H1 (cell line): Measurements from ENCODE around the gene SETX. TPM values are rescaled to one million over a fixed set of nuclear protein-coding genes. Genes with fewer than 3 reads are reported as not detected.

Source experiments
- BRCA1 ChIP-seq: IDR thresholded peaks from 2 replicates; pipeline ENCODE4 v1.6.1; 2012; ENCODE audit warnings: low read depth, low read length, improper control_type of control experiment
- CBX5 ChIP-seq: fragments of 300-800, 300-1000 bp; sonication (generic); IDR thresholded peaks from 2 replicates; pipeline ENCODE4 v1.7.1; 2016; ENCODE audit warnings: antibody characterized with exemption, low read length, low read depth
- CBX8 ChIP-seq: fragments of 300-800, 300-1000 bp; sonication (generic); IDR thresholded peaks from 2 replicates; pipeline ENCODE4 v1.7.1; 2016; ENCODE audit warnings: low read depth, low read length, borderline replicate concordance
- CHD2 ChIP-seq: IDR thresholded peaks from 2 replicates; pipeline ENCODE4 v1.6.1; 2012; ENCODE audit warnings: low read length, improper control_type of control experiment
- CREB1 ChIP-seq: IDR thresholded peaks from 2 replicates; pipeline ENCODE4 v1.6.1; 2012; ENCODE audit warnings: inconsistent platforms
- EZH2 ChIP-seq: fragments of 200-600 bp; sonication (generic); IDR thresholded peaks from 2 replicates; pipeline ENCODE4 v1.7.1; 2012; ENCODE audit warnings: low read depth, mild to moderate bottlenecking, moderate library complexity, low read length, inconsistent platforms; ENCODE audit not compliant: severe bottlenecking
- HDAC2 ChIP-seq, 2 experiments: fragments of 300-600 bp in 1 of 2; sonication (generic) in 1 of 2; IDR thresholded peaks; 2 replicates each; pipeline ENCODE4 v1.6.1; 2011 to 2012; ENCODE audit warnings: low read depth in 2 of 2, low read length in 2 of 2, mild to moderate bottlenecking in 2 of 2, moderate library complexity in 2 of 2, borderline replicate concordance in 1 of 2, inconsistent platforms in 1 of 2
- JUN ChIP-seq: IDR thresholded peaks from 2 replicates; pipeline ENCODE4 v1.6.1; 2011; ENCODE audit warnings: low read depth, mild to moderate bottlenecking, improper control_type of control experiment, low read length
- POLR2AphosphoS5 ChIP-seq: IDR thresholded peaks from 2 replicates; pipeline ENCODE4 v1.6.1; 2011; ENCODE audit warnings: low read depth, low read length
- RAD21 ChIP-seq, 2 experiments: IDR thresholded peaks in 1 of 2; conservative IDR thresholded peaks in 1 of 2; 2 replicates each; pipeline ENCODE4 v1.6.1; 2011; ENCODE audit warnings: low read depth in 2 of 2, low read length in 2 of 2, improper control_type of control experiment in 1 of 2, inconsistent platforms in 1 of 2, mild to moderate bottlenecking in 1 of 2, moderate library complexity in 1 of 2
- RNF2 ChIP-seq: fragments of 200-900, 300-1000 bp; sonication (generic); IDR thresholded peaks from 2 replicates; pipeline ENCODE4 v1.7.1; 2016; ENCODE audit warnings: borderline replicate concordance, low read depth, mild to moderate bottlenecking, antibody characterized with exemption, low read length; ENCODE audit not compliant: poor library complexity, severe bottlenecking; ENCODE audit errors: missing control alignments
- SIN3A ChIP-seq, 2 experiments: IDR thresholded peaks in 1 of 2; conservative IDR thresholded peaks in 1 of 2; 2 replicates each; pipeline ENCODE4 v1.6.1; 2011 to 2012; ENCODE audit warnings: low read length in 2 of 2, improper control_type of control experiment in 1 of 2, low read depth in 1 of 2, mild to moderate bottlenecking in 1 of 2
- SIX5 ChIP-seq: IDR thresholded peaks from 2 replicates; pipeline ENCODE4 v1.6.1; 2011; ENCODE audit warnings: mild to moderate bottlenecking, low read depth, low read length
- SP2 ChIP-seq: IDR thresholded peaks from 2 replicates; pipeline ENCODE4 v1.6.1; 2012; ENCODE audit warnings: mild to moderate bottlenecking, low read length, inconsistent platforms
- TAF1 ChIP-seq: IDR thresholded peaks from 2 replicates; pipeline ENCODE4 v1.6.1; 2011; ENCODE audit warnings: mild to moderate bottlenecking, low read depth, low read length
- polyA plus RNA-seq, 7 experiments: library from polyadenylated mRNA; depleted of rRNA in 3 of 7; stranded (reverse) in 5 of 7; unstranded in 2 of 7; fragments of >200 nt in 5 of 7; fragments of 200-250 nt in 2 of 7; gene quantifications; 1 replicate in 5 of 7; 2 replicates in 1 of 7; 4 replicates in 1 of 7; pipeline versions ENCODE4 v1.2.1 to v1.2.3, GENCODE V29; 2011 to 2013; ENCODE audit warnings: missing spikeins in 2 of 7, mixed read lengths in 2 of 7
- total RNA-seq: library from RNA; stranded (reverse); fragmentation: NEBNext Ultra II Directional; extraction: Animal tissue kit (Norgen Biotek cat#: 25700); gene quantifications from 2 replicates; pipeline ENCODE4 v1.2.1, GENCODE V29; 2021
- TF ChIP-seq, protein P1 (sequence below): IDR thresholded peaks from 2 replicates; pipeline ENCODE4 v1.6.1; 2012; ENCODE audit warnings: low read length, inconsistent platforms
- TF ChIP-seq, protein P2 (sequence below): IDR thresholded peaks from 2 replicates; pipeline ENCODE4 v1.6.1; 2012; ENCODE audit warnings: inconsistent platforms
- TF ChIP-seq, protein P3 (sequence below): IDR thresholded peaks from 2 replicates; pipeline ENCODE4 v1.6.1; 2011; ENCODE audit warnings: low read depth, mild to moderate bottlenecking, low read length; ENCODE audit not compliant: insufficient read depth
- TF ChIP-seq, protein P4 (sequence below): IDR thresholded peaks from 2 replicates; pipeline ENCODE4 v1.6.1; 2011; ENCODE audit warnings: low read length, improper control_type of control experiment

The SETX gene
- total and polyA plus RNA-seq, 2 of the 8 experiments (the other 6 are each of a cell fraction or from before 2014, with no cell fraction given): 15.1 to 37.9 TPM

DNA sequence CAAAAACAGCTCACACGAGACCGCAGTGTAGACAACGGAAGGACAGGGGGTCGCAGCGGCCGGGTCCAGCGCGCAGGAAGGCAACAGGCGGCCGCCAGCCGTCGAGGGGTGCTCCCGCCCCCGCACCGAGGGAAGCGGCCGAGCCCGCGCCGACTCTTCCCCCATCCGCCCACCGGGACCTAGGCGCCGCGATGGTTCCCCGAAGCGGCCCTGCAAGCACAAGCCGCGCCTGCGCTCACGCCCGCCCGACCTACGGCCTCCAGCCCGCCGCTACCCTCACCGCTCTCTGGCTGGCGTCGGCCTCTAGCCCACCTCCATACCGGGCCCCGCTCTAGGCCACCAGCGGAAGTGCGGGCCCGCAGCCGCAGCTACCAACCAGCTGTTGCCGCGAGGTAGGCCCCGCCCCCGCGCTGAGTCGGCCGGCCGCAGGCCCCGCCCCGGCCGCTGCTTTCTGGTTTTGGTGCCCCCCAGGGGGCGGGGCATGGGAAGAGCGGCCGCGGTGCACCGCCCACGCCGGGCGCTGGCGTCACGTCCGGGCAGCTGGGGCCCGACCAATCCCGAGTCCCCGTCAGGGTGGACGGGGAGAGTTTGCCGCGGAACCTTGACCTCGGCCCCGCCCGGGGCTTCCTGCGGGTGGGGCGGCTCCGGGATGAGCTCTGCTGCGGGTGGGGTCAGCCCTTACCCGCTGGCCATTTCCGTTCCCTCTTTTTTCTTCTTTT lies at the start of gene SETX (continued):
- TF ChIP-seq, protein P1, sequence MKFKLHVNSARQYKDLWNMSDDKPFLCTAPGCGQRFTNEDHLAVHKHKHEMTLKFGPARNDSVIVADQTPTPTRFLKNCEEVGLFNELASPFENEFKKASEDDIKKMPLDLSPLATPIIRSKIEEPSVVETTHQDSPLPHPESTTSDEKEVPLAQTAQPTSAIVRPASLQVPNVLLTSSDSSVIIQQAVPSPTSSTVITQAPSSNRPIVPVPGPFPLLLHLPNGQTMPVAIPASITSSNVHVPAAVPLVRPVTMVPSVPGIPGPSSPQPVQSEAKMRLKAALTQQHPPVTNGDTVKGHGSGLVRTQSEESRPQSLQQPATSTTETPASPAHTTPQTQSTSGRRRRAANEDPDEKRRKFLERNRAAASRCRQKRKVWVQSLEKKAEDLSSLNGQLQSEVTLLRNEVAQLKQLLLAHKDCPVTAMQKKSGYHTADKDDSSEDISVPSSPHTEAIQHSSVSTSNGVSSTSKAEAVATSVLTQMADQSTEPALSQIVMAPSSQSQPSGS: no peak
- TF ChIP-seq, protein P2, sequence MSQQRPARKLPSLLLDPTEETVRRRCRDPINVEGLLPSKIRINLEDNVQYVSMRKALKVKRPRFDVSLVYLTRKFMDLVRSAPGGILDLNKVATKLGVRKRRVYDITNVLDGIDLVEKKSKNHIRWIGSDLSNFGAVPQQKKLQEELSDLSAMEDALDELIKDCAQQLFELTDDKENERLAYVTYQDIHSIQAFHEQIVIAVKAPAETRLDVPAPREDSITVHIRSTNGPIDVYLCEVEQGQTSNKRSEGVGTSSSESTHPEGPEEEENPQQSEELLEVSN: peak; percentile 22
- TF ChIP-seq RAD21 (IDR thresholded peaks at IDR 0.05 in 1 of 2, conservative IDR thresholded peaks at IDR 0.05 in 1 of 2; ENCODE audit: low read depth in 2 of 2, low read length in 2 of 2): no peak
- no peak for TF ChIP-seq BRCA1
- TF ChIP-seq HDAC2 (IDR thresholded peaks at IDR 0.05; ENCODE audit: borderline replicate concordance in 1 of 2, low read depth in 2 of 2, low read length in 2 of 2): no peak
- no peak for TF ChIP-seq EZH2
- peak; percentile 93 for TF ChIP-seq TAF1
- no peak for TF ChIP-seq CBX8
- peak; percentile 83 for TF ChIP-seq CREB1
- TF ChIP-seq CBX5: no peak
- TF ChIP-seq SIN3A (conservative IDR thresholded peaks at IDR 0.05 in 1 of 2, IDR thresholded peaks at IDR 0.05 in 1 of 2; ENCODE audit: low read depth in 1 of 2, low read length in 2 of 2): peak in 1 of 2 experiments; percentile 72; a peak in 2 of 4 replicates
- no peak for TF ChIP-seq CHD2
- TF ChIP-seq SIX5: no peak
- TF ChIP-seq POLR2AphosphoS5: peak; percentile 86
- TF ChIP-seq RNF2: no peak
- TF ChIP-seq, protein P3, sequence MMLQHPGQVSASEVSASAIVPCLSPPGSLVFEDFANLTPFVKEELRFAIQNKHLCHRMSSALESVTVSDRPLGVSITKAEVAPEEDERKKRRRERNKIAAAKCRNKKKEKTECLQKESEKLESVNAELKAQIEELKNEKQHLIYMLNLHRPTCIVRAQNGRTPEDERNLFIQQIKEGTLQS: no peak
- TF ChIP-seq, protein P4, sequence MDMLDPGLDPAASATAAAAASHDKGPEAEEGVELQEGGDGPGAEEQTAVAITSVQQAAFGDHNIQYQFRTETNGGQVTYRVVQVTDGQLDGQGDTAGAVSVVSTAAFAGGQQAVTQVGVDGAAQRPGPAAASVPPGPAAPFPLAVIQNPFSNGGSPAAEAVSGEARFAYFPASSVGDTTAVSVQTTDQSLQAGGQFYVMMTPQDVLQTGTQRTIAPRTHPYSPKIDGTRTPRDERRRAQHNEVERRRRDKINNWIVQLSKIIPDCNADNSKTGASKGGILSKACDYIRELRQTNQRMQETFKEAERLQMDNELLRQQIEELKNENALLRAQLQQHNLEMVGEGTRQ: no peak
- TF ChIP-seq SP2: no peak
- TF ChIP-seq JUN: no peak
